Measurements from ENCODE around the gene NDUFA9.

Gene NDUFA9
- long read RNA-seq, full-length matches to known transcripts: 534 of 572 reads
- long read RNA-seq, partial matches to known transcripts: 7 of 572 reads
- long read RNA-seq, other reads (novel, unspliced or antisense): 31 of 572 reads

GRCh38 chr12:4648501-4649357 lies at the start of gene NDUFA9, which contains the start of gene AKAP3:
Gene NDUFA9 (plus strand): TSS chr12:4649114. CDS start chr12:4649127, 13 bp downstream.
Gene AKAP3 (minus strand): TSS chr12:4649051. CDS start chr12:4638196, 10,855 bp downstream.
- Histone ChIP-seq H3K27ac (replicated peaks) (peak within 1 kb of the TSS; percentile 83), H3K27me3 (ENCODE audit: insufficient read depth, poor library complexity, severe bottlenecking) (no peaks in the 10 kb centered on the region), H3K4me3 (replicated peaks; ENCODE audit: insufficient read depth, low read length) (peak within 1 kb of the TSS; percentile 60)
- peak; percentile 73 to 85 for DNase-seq (ENCODE audit: low read depth in 1 of 2, low spot score in 1 of 2)
- no peak for TF ChIP-seq SPI1 (IDR thresholded peaks at IDR 0.05; ENCODE audit: borderline replicate concordance, low read depth)
- TF ChIP-seq POLR2AphosphoS5 (IDR thresholded peaks at IDR 0.05; ENCODE audit: low read depth): peak; percentile 79
- TF ChIP-seq REST (IDR thresholded peaks at IDR 0.05; ENCODE audit: insufficient replicate concordance, low read depth): peak; percentile 42
- no peak for TF ChIP-seq CTCF (IDR thresholded peaks at IDR 0.05; ENCODE audit: insufficient read depth, low read length)

GRCh38 chr12:4603421-4603820 lies 45.5 kb upstream of the NDUFA9 start:
- H3K4me3 ChIP-seq (replicated peaks; ENCODE audit: insufficient read depth, low read length): no peak overlapping the region
- H3K27me3 ChIP-seq (ENCODE audit: insufficient read depth, poor library complexity, severe bottlenecking): no peaks in the 10 kb centered on the region
- DNase-seq (ENCODE audit: low read depth in 1 of 2, low spot score in 1 of 2): no peak
- no peak overlapping the region for H3K27ac ChIP-seq (replicated peaks)
- TF ChIP-seq REST (IDR thresholded peaks at IDR 0.05; ENCODE audit: insufficient replicate concordance, low read depth) (no peak), GABPA (IDR thresholded peaks at IDR 0.05; ENCODE audit: low read depth) (no peak), SPI1 (IDR thresholded peaks at IDR 0.05; ENCODE audit: borderline replicate concordance, low read depth) (no peak), POLR2AphosphoS5 (IDR thresholded peaks at IDR 0.05; ENCODE audit: low read depth) (no peak), CTCF (IDR thresholded peaks at IDR 0.05; ENCODE audit: insufficient read depth, low read length) (no peak)

GRCh38 chr12:4603946-4604345 lies 45.0 kb upstream of the NDUFA9 start:
- Histone ChIP-seq H3K27ac (replicated peaks) (no peak overlapping the region), H3K27me3 (ENCODE audit: insufficient read depth, poor library complexity, severe bottlenecking) (no peaks in the 10 kb centered on the region), H3K4me3 (replicated peaks; ENCODE audit: insufficient read depth, low read length) (no peak overlapping the region)
- TF ChIP-seq SPI1 (IDR thresholded peaks at IDR 0.05; ENCODE audit: borderline replicate concordance, low read depth) (no peak), CTCF (IDR thresholded peaks at IDR 0.05; ENCODE audit: insufficient read depth, low read length) (no peak), POLR2AphosphoS5 (IDR thresholded peaks at IDR 0.05; ENCODE audit: low read depth) (no peak), REST (IDR thresholded peaks at IDR 0.05; ENCODE audit: insufficient replicate concordance, low read depth) (no peak), GABPA (IDR thresholded peaks at IDR 0.05; ENCODE audit: low read depth) (no peak)
- DNase-seq (ENCODE audit: low read depth in 1 of 2, low spot score in 1 of 2): no peak
